Stimulated activated CD8-positive, alpha-beta memory T cell treated with anti-CD3 and anti-CD28 coated beads, Interleukin-12 subunit alpha, Interleukin-12 subunit beta, amount 100 ng/mL, for 1 hour (primary cell): Measurements from ENCODE around the gene API5.

Experiments
- DNase-seq: peaks from one replicate; pipeline ENCODE4 v3.0.0-alpha.2; 2020; ENCODE audit warnings: low read depth

The API5 gene

GRCh38 chr11:43359422-43359818 lies 47.6 kb downstream of the API5 start:
- no peak for DNase-seq

DNA sequence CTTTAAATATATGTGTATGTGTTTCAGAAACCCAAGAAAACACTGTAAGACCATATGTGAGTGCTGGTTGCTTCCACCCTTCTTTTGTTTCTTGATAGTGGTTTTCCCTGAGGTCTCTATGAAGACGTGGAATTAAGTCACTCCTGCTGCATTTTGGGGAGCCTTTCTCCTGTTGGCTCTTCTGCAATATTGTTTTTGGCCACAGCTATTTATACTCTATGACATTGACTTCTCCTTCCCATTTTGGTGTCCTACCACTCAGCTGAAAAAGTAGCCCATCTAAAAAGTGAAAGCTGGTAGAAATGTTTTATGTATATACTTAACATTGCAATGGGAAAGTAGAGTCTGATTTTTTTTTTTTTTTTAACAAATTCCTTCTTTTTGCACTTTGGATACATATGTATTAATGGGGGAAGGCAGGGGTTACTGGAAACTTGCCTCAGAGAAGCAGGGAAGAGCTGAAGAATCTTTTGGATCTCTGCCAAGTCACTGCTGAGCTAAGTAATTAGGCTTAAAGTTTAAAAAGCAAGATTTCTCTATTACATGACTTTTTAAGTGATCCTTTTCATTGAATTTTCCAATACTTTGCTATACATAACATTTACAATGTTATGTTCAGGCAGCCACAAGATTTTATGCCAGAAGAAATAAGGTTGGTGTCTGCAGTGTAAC lies 48.7 kb downstream of the API5 start:
- DNase-seq, result no peak

DNA sequence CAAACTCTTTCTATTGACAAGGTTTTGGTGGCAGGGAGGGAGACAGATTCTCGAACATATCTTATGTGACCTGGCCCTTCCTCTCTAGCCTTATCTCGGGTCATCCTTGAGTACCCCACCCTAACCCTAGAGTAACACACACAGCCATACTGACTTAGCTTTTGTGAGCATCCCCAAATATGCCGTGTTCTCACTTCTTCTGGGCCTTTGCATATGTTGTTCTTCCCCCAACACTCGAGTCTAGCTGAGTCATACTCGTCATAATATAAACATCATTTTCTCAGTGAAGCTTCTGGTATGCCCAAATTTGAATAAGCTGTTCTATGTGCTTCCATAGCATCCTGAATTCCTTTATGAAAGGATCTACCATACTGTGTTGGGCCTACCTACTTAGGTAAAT lies 54.9 kb downstream of the API5 start:
- no peak for DNase-seq

DNA sequence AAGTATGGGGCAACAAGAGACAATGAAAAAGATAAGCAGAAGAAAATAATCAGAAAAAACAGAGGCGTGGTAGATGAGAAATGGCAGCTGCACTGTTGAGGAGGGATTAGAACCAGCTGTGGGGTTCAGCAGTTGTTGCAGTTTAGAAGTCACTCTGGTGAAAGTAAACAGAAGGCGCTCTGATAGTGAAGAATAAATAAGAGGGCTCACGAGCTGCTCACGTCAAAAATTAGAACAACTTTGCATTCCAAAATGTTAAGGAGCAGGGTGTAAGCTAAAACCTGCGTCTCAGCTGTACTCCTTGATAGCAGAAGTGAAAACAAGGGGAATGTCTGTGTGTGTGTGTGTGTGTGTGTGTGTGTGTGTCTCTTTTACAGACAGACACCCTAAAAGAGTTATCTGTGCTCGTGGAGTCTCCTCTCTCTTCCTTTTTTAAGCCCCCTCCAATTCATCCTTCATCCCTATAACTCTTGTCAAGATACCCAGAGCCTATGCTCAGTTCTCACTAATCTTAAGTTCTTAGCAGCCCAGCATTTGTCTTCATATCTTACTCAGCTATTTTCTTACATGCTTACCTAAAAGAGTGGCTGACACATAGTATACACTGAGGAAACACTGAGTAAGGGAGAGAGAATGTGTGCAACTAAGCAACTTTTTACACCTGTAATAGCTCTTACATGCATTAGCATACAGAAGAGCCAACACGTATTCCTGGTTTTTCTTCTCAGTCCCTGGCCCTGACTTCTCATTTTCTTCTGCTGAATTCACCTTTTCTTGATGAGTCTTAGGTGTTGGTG lies 55.8 kb downstream of the API5 start:
- no peak for DNase-seq

DNA sequence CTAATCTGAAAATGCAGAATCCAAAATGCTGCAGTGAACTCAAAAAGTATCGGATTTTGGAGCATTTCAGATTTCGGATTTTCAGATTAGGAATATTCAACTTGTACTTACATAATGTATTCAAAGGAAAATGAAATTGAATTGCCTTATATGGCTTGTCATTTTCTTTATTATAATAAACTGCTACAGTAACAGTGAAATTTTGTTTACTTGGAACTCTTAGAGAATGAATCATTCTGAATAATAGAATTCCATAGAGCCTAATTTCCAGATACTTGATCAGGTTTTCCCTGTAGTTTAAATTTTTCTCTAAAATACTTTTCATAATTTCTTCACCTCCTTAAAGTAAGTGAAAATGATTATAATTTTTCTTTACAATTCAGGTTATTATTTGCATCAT lies 64.3 kb downstream of the API5 start:
- DNase-seq, result no peak

DNA sequence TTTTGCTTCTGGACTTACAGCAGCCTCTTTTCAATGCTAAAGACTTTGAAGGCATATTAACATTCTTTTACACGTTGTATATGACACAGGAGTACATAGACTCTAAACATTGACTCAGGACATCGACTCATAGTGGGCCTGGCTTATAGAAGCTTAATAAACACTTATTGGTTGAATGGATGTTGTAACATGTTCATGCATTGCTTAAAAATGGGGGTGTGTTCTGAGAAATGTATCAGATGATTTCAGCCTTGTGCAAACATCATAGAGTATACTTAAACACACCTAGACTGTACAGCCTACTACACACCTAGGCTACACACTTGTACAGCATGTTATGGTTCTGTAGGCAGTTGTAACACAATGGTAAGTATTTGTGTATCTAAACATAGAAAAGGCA lies 64.8 kb downstream of the API5 start:
- no peak for DNase-seq

GRCh38 chr11:43377389-43377788 lies 65.6 kb downstream of the API5 start:
- DNase-seq, result no peak

DNA sequence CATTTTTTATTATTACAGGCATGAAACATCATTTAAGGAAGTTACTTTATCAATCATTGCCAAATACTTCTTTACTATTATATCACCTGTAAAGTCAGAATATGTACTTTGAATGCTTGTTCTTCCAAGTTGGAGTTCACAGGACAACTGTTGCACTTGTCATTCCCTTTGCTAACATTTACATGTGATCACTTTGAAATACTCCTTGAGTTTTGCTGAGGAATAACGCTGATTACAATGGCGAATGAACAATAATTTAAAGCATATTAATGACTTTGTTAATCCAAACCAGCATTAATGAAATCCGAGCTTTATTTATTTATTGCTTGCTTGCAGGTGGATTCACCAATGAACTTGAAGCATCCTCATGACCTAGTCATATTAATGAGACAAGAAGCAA lies 67.1 kb downstream of the API5 start:
- DNase-seq, result no peak

DNA sequence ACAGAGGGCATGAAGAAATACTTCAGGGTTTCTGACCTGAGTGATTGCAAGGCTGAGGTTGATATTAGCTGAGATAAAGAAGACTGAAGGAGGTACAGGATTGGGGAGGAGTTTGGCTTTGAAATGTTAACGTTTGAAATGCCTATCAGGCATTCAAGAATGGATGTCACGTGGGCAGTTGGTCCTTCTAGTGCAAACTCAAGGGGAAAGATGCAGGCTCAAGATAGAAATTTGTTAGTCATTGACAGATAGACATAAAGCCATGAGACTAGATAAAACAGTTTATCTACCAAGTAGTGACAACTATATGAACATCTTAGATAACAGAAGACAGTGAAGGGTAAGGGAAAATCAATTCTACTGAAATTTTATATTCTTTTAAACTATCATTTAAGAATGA lies 70.0 kb downstream of the API5 start:
- DNase-seq, result no peak

- DNase-seq, result no peak
Measured at GRCh38 chr11:43382614-43383013, 70.8 kb downstream of the API5 start.

GRCh38 chr11:43384393-43384792 lies 72.6 kb downstream of the API5 start:
- DNase-seq, result no peak

- no peak for DNase-seq
Measured at GRCh38 chr11:43392713-43393112, 80.9 kb downstream of the API5 start.

DNA sequence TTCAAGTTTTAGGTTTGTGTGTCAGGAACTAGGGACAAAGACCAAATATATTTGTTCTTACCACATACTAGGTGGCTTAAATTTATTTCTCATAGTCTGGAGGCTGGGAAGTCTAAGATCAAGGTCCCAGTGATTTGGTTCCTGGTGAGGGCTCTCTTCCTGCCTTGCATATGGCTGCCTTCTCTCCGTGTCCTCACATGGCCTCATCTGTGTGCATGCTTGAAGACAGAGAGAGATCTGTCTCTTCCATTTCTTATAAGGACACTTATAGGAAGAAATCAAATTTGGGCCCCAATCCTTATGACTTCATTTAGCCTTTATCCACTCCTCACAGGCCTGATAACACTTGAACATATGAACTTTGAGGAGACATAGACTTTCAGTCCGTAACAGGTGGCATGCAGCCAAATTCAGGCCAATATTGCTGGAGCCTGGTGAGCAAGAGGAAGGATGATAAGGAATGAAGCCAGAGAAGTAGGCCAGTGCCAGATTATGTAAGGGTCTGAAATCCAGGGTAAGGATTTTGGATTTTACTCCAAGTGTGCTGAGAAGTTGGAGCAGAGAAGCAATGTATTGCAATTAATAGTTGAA lies 82.1 kb downstream of the API5 start:
- DNase-seq, result no peak
